Stimulated activated CD4-positive, alpha-beta T cell treated with anti-CD3 and anti-CD28 coated beads, Interleukin-15, amount 100 ng/mL, for 24 hours (primary cell): ENCODE data around the gene DDX50.
A peak's percentile ranks its signal among the peaks of the same experiment; 100 is the strongest.
"Not testable (repeated sequence)": the region's sequence is repeated elsewhere in the genome, so short reads cannot be mapped to it uniquely, and the experiment has no call there.

ENCODE experiments used
- DNase-seq: peaks from one replicate; pipeline ENCODE4 v3.0.0-alpha.2; 2020

The DDX50 gene, protein sequence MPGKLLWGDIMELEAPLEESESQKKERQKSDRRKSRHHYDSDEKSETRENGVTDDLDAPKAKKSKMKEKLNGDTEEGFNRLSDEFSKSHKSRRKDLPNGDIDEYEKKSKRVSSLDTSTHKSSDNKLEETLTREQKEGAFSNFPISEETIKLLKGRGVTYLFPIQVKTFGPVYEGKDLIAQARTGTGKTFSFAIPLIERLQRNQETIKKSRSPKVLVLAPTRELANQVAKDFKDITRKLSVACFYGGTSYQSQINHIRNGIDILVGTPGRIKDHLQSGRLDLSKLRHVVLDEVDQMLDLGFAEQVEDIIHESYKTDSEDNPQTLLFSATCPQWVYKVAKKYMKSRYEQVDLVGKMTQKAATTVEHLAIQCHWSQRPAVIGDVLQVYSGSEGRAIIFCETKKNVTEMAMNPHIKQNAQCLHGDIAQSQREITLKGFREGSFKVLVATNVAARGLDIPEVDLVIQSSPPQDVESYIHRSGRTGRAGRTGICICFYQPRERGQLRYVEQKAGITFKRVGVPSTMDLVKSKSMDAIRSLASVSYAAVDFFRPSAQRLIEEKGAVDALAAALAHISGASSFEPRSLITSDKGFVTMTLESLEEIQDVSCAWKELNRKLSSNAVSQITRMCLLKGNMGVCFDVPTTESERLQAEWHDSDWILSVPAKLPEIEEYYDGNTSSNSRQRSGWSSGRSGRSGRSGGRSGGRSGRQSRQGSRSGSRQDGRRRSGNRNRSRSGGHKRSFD

DNA sequence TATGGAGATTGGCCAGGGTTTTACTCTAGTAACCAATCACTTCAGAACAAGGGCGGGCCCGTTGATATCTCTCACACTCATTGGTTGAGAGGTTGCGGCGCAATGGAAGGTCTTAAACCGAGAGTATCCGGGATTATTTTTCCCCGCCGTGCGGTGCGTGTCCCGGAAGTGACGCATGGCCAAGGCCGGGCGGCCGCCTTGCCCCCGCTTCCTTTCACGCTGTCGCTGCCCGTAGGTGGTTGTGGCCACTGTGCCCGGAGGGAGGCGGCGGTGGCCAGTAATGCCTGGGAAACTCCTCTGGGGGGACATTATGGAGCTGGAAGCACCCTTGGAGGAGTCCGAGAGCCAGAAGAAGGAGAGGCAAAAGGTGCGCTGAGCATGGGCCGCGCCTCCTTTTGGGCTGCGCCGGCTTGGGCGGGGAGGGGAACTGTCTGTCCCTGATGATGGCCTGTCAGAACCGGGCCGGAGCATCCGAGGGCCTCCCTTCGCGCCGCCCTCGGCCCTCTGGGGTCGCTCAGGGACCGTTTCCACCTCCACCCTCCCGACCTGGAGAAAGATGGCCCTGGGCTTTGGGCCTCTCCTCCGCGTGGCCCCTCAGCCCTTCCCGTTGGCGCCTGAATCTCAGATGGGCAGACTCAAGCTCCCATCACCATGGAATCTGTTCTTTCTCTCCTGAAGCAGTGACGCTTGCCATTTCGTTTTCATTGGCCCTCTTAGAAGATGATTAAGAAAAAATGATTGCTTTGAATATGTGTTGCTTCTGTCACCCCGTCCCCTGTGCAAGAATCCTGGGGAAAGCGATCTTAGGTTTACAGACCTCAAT, at the start of gene DDX50:
DDX50 (plus strand) TSS at position 211 of the 823 bp plus-strand sequence; CDS start at position 281, 70 bp downstream.
- DNase-seq, result peak; percentile 97

- no peak for DNase-seq
Measured at GRCh38 chr10:68856352-68856751, 44.8 kb upstream of the DDX50 start.

DNA sequence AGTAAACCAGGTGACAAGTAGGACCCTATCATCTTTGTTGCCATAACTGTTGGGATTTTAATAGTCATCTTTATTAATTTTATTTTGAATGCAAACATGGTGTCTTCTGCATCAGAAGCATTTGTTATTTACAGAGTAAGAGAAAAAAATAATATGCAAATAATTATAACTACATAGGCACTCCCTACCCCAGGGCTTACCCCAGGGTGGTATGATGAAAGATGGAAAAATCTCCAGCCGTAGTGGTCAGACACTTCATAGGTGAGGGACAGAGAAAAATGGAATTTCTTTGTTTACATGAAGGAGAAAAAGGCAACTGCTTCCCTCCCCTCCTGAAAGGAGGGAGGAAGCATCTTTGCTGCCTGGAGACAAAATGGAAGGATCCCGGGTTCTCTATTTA, 44.1 kb upstream of the DDX50 start:
- no peak for DNase-seq

- no peak for DNase-seq
Measured at GRCh38 chr10:68861253-68861652, 39.9 kb upstream of the DDX50 start.

DNA sequence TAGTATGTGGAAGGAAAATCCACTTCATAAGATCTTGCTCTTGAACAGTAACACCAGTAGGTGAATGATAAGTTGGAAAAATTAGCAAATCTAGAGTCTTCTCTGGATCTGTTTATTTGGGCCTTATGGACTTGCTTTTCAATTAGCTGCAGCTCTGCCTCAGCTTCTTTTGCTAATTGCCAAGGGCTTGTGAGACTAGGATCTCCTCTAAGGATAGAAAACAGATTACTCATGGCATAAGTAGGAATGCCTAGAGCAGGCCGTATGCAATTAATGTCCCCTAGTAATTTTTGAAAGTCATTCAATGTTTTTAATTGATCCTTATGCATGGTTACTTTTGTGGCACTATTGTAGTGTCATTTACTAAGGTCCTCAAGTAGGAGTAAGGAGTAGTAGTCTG, 36.5 kb upstream of the DDX50 start:
- no peak for DNase-seq

- not testable (repeated sequence) for DNase-seq
Measured at GRCh38 chr10:68868173-68868572, 32.9 kb upstream of the DDX50 start.

GRCh38 chr10:68869623-68870022, 31.5 kb upstream of the DDX50 start:
- DNase-seq, result no peak

DNA sequence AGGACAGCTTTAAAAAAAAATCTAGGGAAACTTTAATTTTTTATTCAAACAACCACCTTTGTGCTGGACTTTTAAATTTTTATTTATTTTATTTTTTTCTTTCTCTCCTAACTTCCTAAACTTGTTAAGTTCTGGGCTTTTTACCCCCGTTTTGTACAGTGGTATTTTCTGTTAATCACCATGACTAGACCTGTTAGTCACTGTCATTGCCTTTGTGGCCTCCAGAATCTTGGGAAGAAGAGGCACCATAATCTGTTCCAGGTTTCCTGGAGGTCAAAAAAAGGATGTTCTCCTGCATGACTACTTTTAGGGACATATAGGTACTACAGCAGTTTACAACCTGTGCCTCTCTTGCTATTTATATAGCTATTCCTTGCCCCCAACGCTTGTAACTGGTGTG, 31.1 kb upstream of the DDX50 start:
- DNase-seq, result no peak

GRCh38 chr10:68870545-68871104, 30.5 kb upstream of the DDX50 start:
- DNase-seq, result peak; percentile 21

- no peak for DNase-seq
Measured at GRCh38 chr10:68871105-68871711, 29.9 kb upstream of the DDX50 start.

DNA sequence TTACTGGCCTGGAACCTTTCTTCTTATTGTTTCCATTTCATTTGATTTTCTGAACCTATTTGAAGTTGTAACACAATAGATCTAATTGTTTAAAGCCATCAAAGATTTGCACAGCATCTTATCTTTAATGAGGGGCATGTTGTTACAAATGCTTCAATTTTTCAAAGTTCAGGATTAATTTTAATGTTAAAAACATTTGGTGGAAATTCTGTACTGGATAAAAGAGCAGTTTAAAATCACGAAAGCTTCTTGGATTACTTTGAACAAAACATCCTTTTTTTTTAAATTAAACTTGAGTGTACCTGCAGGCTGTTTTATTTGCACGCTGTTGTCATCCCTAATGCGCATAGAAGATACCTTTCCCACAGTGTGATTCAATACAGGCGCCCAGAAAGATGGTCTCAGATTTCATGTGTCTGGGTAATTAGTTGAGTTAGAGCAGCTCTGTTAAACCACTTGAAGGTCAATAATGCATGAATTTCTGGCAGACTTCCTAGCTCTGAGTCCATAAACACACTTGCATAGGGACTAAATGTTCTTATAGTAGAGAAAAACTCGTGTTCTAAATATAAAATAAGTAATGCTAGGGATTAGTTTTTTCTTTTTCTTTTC, 29.3 kb upstream of the DDX50 start:
- DNase-seq, result no peak

- no peak for DNase-seq
Measured at GRCh38 chr10:68876246-68877138, 24.6 kb upstream of the DDX50 start.

- no peak for DNase-seq
Measured at GRCh38 chr10:68877482-68878110, 23.5 kb upstream of the DDX50 start.

GRCh38 chr10:68878496-68878895, 22.6 kb upstream of the DDX50 start:
- DNase-seq, result no peak

DNA sequence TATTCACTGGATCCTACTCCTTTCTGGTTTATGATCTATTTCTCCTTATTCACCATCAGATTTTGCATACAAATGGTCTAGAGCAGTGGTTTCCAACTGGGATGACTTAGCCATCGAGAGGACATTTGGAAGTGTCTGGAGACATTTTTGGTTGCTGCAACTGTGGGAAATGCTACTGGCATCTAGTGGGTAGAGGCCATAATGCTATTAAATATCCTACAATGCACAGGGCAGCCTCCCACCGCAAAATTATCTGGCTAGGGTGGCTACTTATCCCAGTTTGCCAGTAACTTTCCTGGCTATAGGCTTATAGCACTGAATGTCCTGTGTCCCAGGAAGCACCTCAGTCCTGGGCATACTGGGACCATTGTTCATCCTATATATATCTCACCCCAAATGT, 21.5 kb upstream of the DDX50 start:
- no peak for DNase-seq

DNA sequence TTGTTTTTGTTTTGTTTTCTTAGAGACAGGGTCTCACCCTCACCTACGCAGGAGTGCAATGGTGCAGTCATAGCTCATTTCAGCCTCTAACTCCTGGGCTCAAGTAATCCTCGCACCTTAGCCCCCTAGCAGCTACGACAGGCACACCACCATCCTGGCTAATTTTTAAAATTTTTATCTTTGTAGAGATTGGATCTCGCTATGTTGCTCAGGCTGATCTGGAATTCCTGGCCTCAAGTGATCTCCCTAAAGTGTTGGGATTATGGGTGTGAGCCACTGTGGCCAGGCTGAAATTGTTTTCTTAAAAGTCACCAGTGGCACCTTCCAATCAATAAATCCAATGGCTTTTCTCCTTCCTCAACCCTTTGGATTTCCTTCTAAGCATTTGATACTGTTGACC, 20.9 kb upstream of the DDX50 start:
- no peak for DNase-seq

DNA sequence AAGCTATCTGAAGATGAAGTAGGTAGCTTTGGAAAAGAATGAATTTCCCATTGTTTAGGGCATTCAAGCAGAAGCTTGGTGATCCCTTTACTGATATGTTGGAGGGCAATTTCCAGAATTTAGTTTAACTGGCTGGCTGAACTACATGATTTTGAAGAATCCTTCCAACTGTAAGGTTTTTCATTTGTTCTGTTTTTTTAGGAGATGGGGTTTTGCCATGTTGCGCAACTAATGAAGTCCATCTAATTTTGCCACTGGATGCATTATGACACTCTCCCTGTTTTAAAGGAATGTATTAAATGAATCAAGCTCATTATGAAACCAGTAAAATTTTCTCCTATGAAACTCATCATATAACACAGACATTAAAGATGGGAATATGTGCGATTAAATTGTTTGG, 6.1 kb upstream of the DDX50 start:
- DNase-seq, result no peak

DNA sequence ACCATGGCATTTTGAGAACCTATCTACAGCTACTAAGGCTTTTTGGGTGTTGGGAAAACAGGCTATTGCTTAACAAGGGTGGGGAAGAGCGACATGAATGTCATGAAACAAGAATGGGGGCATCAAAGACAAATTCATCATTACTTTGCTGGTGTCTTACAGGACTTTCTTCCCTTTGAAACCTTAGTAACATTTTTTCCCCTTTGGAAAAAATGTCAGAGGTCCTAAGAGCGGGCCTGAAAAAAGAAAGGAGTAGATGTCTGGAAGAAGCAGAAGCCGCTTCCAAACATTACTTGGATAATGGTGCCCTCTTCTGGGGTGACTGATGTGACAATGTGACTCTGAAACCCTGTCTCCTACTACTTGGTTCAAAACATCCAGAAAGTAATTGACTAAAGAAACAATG, 3.8 kb upstream of the DDX50 start:
- peak; percentile 32 for DNase-seq

DNA sequence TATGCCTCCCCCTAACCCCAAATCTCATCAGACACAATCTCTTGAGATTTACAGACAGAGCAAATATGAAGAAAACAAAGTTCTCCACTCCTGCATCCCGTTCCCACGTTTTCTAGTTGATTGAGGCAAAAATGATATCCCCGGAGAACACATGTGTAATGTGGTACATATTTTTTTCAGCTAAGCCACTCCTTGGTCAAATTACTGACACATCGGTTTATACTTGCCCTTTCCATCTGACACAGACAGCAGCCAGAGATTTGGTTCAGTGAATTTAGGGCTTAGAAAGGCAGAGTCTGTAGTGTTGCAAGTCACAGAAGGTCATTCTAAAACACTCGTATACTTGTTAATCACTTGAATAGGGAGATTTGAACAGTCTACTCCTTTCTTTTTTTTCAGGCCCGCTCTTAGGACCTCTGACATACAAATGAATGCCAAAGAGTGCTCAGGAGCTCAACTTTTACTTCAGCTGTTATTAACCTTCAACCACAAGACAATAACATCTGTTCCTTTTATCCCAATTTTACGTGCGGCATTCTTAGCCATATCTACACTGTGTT, 1.8 kb upstream of the DDX50 start:
- no peak for DNase-seq

GRCh38 chr10:68900427-68901104, 549 bp upstream of the DDX50 start:
- peak; percentile 80 for DNase-seq
